Glutamatergic neuron (in vitro differentiated cells): ENCODE data around the gene DISP1. TPM values are rescaled to one million over a fixed set of nuclear protein-coding genes. Genes with fewer than 3 reads are reported as not detected.
"Not testable (repeated sequence)": the region's sequence is repeated elsewhere in the genome, so short reads cannot be mapped to it uniquely, and the experiment has no call there.

Source experiments
- DNase-seq: peaks from one replicate; pipeline ENCODE4 v3.0.0; 2022
- H3K27ac Mint-ChIP-seq: one replicate; pipeline ENCODE4 v1.8.0; 2020; ENCODE audit warnings: mild to moderate bottlenecking, mixed read lengths, inconsistent platforms; ENCODE audit not compliant: unreplicated experiment
- H3K27me3 Mint-ChIP-seq: one replicate; pipeline ENCODE4 v1.8.0; 2020; ENCODE audit warnings: mild to moderate bottlenecking, moderate library complexity, mixed read lengths, inconsistent platforms; ENCODE audit not compliant: unreplicated experiment
- H3K36me3 Mint-ChIP-seq: one replicate; pipeline ENCODE4 v1.8.0; 2020; ENCODE audit warnings: mild to moderate bottlenecking, mixed read lengths, inconsistent platforms; ENCODE audit not compliant: unreplicated experiment
- H3K4me1 Mint-ChIP-seq: one replicate; pipeline ENCODE4 v1.8.0; 2020; ENCODE audit warnings: mild to moderate bottlenecking, low read depth, mixed read lengths, inconsistent platforms; ENCODE audit not compliant: unreplicated experiment
- H3K4me3 Mint-ChIP-seq: one replicate; pipeline ENCODE4 v1.8.0; 2020; ENCODE audit warnings: mild to moderate bottlenecking, mixed read lengths, inconsistent platforms; ENCODE audit not compliant: unreplicated experiment
- H3K9me3 Mint-ChIP-seq: one replicate; pipeline ENCODE4 v1.8.0; 2020; ENCODE audit warnings: mild to moderate bottlenecking, moderate library complexity, mixed read lengths, inconsistent platforms; ENCODE audit not compliant: unreplicated experiment
- total RNA-seq: library from RNA; stranded (reverse); fragmentation: NEBNext Ultra II Directional; extraction: Animal tissue kit (Norgen Biotek cat#: 25700); gene quantifications from one replicate; pipeline ENCODE4 v1.2.1, GENCODE V29; 2021; ENCODE audit not compliant: unreplicated experiment
- TF ChIP-seq, protein P1 (sequence below): fragments of 200-600 bp; sonication (generic); IDR thresholded peaks from one replicate; pipeline ENCODE4 v1.5.0; 2021; ENCODE audit not compliant: partially characterized antibody, unreplicated experiment

The DISP1 gene
- total RNA-seq, 1 donor from 2014 or later, result 9.6 TPM

GRCh38 chr1:222829868-222830267 is 15.0 kb downstream of the DISP1 start:
- no peak overlapping the region for H3K4me3 Mint-ChIP-seq
- H3K36me3 Mint-ChIP-seq, result no peaks in the 10 kb centered on the region
- peaks cover 2% of the 10 kb centered on the region for H3K4me1 Mint-ChIP-seq
- H3K27ac Mint-ChIP-seq, result no peak overlapping the region
- DNase-seq, result no peak
- peaks cover 2% of the 10 kb centered on the region for H3K27me3 Mint-ChIP-seq
- TF ChIP-seq, protein P1, sequence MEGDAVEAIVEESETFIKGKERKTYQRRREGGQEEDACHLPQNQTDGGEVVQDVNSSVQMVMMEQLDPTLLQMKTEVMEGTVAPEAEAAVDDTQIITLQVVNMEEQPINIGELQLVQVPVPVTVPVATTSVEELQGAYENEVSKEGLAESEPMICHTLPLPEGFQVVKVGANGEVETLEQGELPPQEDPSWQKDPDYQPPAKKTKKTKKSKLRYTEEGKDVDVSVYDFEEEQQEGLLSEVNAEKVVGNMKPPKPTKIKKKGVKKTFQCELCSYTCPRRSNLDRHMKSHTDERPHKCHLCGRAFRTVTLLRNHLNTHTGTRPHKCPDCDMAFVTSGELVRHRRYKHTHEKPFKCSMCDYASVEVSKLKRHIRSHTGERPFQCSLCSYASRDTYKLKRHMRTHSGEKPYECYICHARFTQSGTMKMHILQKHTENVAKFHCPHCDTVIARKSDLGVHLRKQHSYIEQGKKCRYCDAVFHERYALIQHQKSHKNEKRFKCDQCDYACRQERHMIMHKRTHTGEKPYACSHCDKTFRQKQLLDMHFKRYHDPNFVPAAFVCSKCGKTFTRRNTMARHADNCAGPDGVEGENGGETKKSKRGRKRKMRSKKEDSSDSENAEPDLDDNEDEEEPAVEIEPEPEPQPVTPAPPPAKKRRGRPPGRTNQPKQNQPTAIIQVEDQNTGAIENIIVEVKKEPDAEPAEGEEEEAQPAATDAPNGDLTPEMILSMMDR, result no peak
- no peaks in the 10 kb centered on the region for H3K9me3 Mint-ChIP-seq

GRCh38 chr1:222833356-222833876 is 18.6 kb downstream of the DISP1 start:
- peaks cover 2% of the 10 kb centered on the region for H3K27me3 Mint-ChIP-seq

DNA sequence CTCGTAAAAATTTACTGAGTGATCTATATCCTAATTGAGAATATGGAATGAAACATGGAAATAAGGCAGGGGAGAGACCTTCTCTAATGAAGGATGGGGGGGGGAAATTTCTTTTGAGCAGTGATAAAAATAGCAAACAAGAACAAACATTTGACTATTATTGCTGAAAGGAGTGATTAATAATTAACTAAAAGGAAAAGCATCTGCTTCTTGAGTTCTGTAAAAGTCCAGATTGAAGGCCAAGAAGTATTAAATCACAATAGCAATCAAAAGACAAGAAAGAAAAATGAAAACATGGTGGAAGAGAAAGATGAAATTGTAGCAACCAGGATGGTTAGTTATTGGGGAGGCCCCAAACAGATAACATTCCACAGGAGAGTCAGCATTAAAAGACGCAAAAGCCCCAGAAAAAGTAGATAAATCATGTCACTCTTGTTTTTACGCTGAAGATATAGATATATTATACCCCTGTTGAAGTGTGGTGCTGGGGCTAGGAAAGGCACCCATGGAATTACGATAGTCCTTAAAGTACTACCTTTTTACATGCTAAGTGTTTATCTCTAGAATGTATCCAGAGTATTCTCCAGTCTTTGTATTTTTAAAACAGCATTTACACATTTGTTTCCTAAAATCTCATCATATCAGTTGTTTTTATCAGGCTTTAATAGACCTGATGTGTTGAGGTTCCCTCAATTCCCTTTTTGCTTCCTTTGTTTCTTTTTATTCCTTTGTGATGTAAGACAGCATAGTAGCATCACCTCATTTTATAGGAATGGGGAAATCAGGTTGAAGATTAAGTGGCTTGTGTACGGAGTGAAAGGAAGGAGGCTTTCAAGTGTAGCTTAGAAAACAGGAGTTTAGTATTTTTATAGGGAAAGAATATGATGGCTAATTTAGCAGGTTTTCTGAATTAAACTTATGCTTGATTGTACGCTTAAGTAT is 28.9 kb downstream of the DISP1 start:
- H3K36me3 Mint-ChIP-seq, result no peaks in the 10 kb centered on the region
- TF ChIP-seq, protein P1, result no peak
- no peaks in the 10 kb centered on the region for H3K27me3 Mint-ChIP-seq
- DNase-seq, result no peak
- peaks cover 2% of the 10 kb centered on the region for H3K9me3 Mint-ChIP-seq
- H3K27ac Mint-ChIP-seq, result no peak overlapping the region
- peaks cover 4% of the 10 kb centered on the region for H3K4me1 Mint-ChIP-seq
- H3K4me3 Mint-ChIP-seq, result no peak overlapping the region

More at GRCh38 chr1:222833356-222833876, 18.6 kb downstream of the DISP1 start:
- no peaks in the 10 kb centered on the region for H3K36me3 Mint-ChIP-seq
- TF ChIP-seq, protein P1, result no peak
- H3K27ac Mint-ChIP-seq, result no peak overlapping the region
- H3K4me3 Mint-ChIP-seq, result no peak overlapping the region
- DNase-seq, result no peak
- no peaks in the 10 kb centered on the region for H3K4me1 Mint-ChIP-seq
- no peaks in the 10 kb centered on the region for H3K9me3 Mint-ChIP-seq

GRCh38 chr1:222844411-222844779 is 29.6 kb downstream of the DISP1 start:
- Mint-ChIP-seq H3K27ac (no peak overlapping the region), H3K27me3 (no peaks in the 10 kb centered on the region), H3K4me1 (peaks cover 4% of the 10 kb centered on the region), H3K9me3 (peaks cover 2% of the 10 kb centered on the region), H3K4me3 (no peak overlapping the region), H3K36me3 (no peaks in the 10 kb centered on the region)
- DNase-seq, result no peak
- TF ChIP-seq, protein P1, result no peak

DNA sequence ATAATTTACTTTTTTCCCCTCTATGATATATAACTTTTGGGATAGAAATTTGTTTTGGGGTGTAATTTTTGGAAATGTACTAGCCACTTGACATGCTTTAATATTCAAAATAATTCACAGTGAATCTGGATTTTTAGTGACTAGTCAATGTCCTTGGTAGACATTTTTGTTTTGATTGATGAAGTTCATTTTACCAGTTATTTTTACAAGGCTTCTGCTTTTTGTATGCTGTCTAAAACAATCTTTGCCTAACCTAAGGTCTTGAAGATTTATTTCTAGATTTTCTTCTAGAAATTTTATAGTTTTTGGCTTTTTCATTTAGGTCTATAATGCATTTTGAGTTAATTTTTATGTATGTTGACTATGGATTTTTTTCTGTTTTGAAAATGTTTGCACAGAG is 30.9 kb downstream of the DISP1 start:
- H3K27me3 Mint-ChIP-seq, result peaks cover 2% of the 10 kb centered on the region
- H3K4me1 Mint-ChIP-seq, result peaks cover 4% of the 10 kb centered on the region
- no peak for DNase-seq
- TF ChIP-seq, protein P1, result no peak
- no peaks in the 10 kb centered on the region for H3K36me3 Mint-ChIP-seq
- H3K4me3 Mint-ChIP-seq, result no peak overlapping the region
- no peak overlapping the region for H3K27ac Mint-ChIP-seq
- H3K9me3 Mint-ChIP-seq, result peaks cover 2% of the 10 kb centered on the region

DNA sequence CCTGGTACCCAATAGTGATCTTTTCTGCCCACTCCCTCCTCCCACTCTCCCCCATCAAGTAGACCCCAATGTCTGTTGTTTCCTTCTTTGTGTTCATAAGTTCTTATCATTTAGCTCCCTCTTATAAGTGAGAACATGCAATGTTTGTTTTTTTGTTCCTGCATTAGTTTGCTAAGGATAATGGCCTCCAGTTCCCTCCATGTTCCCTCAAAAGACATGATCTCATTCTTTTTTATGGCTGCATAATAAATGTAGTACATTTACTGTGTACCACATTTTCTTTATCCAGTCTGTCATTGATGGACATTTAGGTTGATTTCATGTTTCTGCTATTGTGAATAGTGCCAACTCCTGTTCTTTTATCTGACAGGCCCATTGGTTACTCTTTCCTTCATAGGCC is 35.7 kb downstream of the DISP1 start:
- not testable (repeated sequence) for DNase-seq, H3K27ac Mint-ChIP-seq, H3K4me3 Mint-ChIP-seq, H3K9me3 Mint-ChIP-seq, H3K36me3 Mint-ChIP-seq, H3K27me3 Mint-ChIP-seq, H3K4me1 Mint-ChIP-seq
